ENCODE results near the gene PTPRE.
A peak's percentile ranks its signal among the peaks of the same experiment; 100 is the strongest.

Gene PTPRE

DNA sequence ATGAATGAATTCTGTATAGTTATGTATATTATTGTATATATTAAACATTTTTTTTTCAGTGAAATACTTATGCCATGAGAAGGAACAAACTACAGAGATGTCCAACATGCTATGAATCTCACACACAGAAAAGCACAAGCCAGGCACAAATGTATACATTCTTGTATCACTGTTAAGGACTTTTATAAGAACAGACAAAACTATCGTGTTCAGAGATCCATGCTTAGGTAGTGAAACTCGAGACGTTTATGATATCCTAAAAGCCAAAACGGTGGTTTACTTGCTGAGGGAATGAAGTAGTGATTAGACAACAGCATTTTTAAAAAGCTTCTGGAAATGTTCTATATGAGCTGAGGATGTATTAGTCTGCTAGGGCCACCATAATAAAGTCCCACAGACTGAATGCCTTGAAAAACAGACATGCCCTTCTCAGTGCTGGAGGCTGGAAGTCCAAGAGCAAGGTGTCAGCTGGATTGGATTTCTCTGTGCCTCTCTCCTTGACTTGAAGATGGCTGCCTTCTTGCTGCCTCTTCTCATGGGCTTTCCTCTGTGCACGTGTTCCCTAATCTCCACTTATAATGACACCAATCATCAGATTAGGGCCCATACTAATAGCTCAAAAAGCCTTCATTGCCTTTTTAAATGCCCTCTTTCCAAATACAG is 215.0 kb downstream of the PTPRE start:
- peaks cover 65 to 74% of the 10 kb centered on the region in 2 experiments for H3K36me3 ChIP-seq (ENCODE audit: control insufficient read depth in 2 of 2, insufficient read depth in 1 of 2, low read length in 2 of 2)
- H3K4me3 ChIP-seq (ENCODE audit: low read depth, low read length): no peak overlapping the region
- POLR2A ChIA-PET: no interaction called here
- peaks cover 11% of the 10 kb centered on the region for H3K4me1 ChIP-seq (ENCODE audit: control insufficient read depth, insufficient read depth, low read length)
- CTCF ChIA-PET: interaction anchor here (1.2 to 2.8 kb wide), 2 partner anchors 11 to 28 kb away, joined by 4 to 19 read pairs; no protein-coding TSS in a partner anchor
- TF ChIP-seq ZNF600 (tag by site-specific recombination; IDR thresholded peaks at IDR 0.05) (peak; percentile 58), ZNF548 (tag by site-specific recombination; IDR thresholded peaks at IDR 0.05) (peak; percentile 92), ZNF677 (tag by site-specific recombination; IDR thresholded peaks at IDR 0.05) (peak; percentile 63), ZNF292 (tag by site-specific recombination; IDR thresholded peaks at IDR 0.05; ENCODE audit: borderline replicate concordance, low read depth) (no peak)
- TF ChIP-seq, protein P1, sequence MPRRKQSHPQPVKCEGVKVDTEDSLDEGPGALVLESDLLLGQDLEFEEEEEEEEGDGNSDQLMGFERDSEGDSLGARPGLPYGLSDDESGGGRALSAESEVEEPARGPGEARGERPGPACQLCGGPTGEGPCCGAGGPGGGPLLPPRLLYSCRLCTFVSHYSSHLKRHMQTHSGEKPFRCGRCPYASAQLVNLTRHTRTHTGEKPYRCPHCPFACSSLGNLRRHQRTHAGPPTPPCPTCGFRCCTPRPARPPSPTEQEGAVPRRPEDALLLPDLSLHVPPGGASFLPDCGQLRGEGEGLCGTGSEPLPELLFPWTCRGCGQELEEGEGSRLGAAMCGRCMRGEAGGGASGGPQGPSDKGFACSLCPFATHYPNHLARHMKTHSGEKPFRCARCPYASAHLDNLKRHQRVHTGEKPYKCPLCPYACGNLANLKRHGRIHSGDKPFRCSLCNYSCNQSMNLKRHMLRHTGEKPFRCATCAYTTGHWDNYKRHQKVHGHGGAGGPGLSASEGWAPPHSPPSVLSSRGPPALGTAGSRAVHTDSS (tag by site-specific recombination; IDR thresholded peaks at IDR 0.05): no peak
- no peak overlapping the region for H3K27ac ChIP-seq (ENCODE audit: extremely low read depth, low read depth, low read length)
- H3K9me3 ChIP-seq (ENCODE audit: control insufficient read depth, insufficient read depth, low read depth, low read length): no peaks in the 10 kb centered on the region

- ChIA-PET POLR2A (no interaction called here), CTCF (interaction anchor here (0.7 to 2.8 kb wide), 5 partner anchors 9 to 45 kb away, joined by 3 to 19 read pairs (median 4); no protein-coding TSS in a partner anchor)
- no peak overlapping the region for H3K4me3 ChIP-seq (ENCODE audit: low read depth, low read length)
- H3K4me1 ChIP-seq (ENCODE audit: control insufficient read depth, insufficient read depth, low read length): peaks cover 11% of the 10 kb centered on the region
- no peak overlapping the region for H3K27ac ChIP-seq (ENCODE audit: extremely low read depth, low read depth, low read length)
- TF ChIP-seq ZNF37A (tag by site-specific recombination; IDR thresholded peaks at IDR 0.05) (no peak), SP7 (tag by site-specific recombination; IDR thresholded peaks at IDR 0.05) (no peak), KLF8 (tag by site-specific recombination; IDR thresholded peaks at IDR 0.05) (no peak), SCRT1 (tag by site-specific recombination; IDR thresholded peaks at IDR 0.05; ENCODE audit: borderline replicate concordance) (no peak), ZNF629 (tag by site-specific recombination; IDR thresholded peaks at IDR 0.05) (no peak), MZF1 (tag by site-specific recombination; IDR thresholded peaks at IDR 0.05; ENCODE audit: borderline replicate concordance) (no peak), KLF9 (tag by site-specific recombination; IDR thresholded peaks at IDR 0.05; ENCODE audit: low read depth) (no peak), ZNF561 (tag by site-specific recombination; IDR thresholded peaks at IDR 0.05; ENCODE audit: borderline replicate concordance) (no peak), ZNF529 (tag by site-specific recombination; IDR thresholded peaks at IDR 0.05; ENCODE audit: insufficient replicate concordance) (no peak), ZNF645 (tag by site-specific recombination; IDR thresholded peaks at IDR 0.05) (no peak), ZNF146 (tag by site-specific recombination; IDR thresholded peaks at IDR 0.05) (no peak), ZNF112 (tag by site-specific recombination; IDR thresholded peaks at IDR 0.05) (no peak), ZNF341 (tag by site-specific recombination; IDR thresholded peaks at IDR 0.05; ENCODE audit: low read depth) (no peak)
- TF ChIP-seq, protein P2, sequence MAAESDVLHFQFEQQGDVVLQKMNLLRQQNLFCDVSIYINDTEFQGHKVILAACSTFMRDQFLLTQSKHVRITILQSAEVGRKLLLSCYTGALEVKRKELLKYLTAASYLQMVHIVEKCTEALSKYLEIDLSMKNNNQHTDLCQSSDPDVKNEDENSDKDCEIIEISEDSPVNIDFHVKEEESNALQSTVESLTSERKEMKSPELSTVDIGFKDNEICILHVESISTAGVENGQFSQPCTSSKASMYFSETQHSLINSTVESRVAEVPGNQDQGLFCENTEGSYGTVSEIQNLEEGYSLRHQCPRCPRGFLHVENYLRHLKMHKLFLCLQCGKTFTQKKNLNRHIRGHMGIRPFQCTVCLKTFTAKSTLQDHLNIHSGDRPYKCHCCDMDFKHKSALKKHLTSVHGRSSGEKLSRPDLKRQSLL (tag by site-specific recombination; IDR thresholded peaks at IDR 0.05): no peak
- TF ChIP-seq, protein P3, sequence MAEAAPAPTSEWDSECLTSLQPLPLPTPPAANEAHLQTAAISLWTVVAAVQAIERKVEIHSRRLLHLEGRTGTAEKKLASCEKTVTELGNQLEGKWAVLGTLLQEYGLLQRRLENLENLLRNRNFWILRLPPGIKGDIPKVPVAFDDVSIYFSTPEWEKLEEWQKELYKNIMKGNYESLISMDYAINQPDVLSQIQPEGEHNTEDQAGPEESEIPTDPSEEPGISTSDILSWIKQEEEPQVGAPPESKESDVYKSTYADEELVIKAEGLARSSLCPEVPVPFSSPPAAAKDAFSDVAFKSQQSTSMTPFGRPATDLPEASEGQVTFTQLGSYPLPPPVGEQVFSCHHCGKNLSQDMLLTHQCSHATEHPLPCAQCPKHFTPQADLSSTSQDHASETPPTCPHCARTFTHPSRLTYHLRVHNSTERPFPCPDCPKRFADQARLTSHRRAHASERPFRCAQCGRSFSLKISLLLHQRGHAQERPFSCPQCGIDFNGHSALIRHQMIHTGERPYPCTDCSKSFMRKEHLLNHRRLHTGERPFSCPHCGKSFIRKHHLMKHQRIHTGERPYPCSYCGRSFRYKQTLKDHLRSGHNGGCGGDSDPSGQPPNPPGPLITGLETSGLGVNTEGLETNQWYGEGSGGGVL (tag by site-specific recombination; IDR thresholded peaks at IDR 0.05): no peak
- no peaks in the 10 kb centered on the region for H3K9me3 ChIP-seq (ENCODE audit: control insufficient read depth, insufficient read depth, low read depth, low read length)
- peaks cover 54 to 66% of the 10 kb centered on the region in 2 experiments for H3K36me3 ChIP-seq (ENCODE audit: control insufficient read depth in 2 of 2, insufficient read depth in 1 of 2, low read length in 2 of 2)
Observed at GRCh38 chr10:128122931-128123330, 216.0 kb downstream of the PTPRE start.
